Central memory CD4-positive, alpha-beta T cell (primary cell): ENCODE measurements around the gene CD55.

Experiments used
- DNase-seq: peaks from one replicate; pipeline ENCODE4 v3.0.0; 2022

Gene CD55

DNA sequence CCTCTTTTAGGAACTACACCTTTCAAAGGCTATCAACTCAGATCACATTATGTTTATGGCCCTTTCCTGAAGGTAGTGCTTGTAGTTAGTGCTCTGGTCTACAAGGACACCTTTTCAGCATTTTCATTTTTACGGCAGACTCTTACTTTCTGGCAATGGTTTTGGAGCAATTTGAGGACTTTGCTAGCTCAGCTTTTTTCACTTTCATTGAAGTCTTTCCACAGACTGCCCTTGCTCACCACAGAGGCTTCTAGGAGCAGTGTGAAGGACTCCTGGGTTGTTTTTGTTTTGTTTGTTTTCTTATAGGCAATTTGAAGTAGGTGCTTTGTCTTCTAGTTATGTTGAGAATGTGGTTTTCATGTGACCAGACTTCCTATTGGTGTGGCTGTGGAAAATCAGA, 43.1 kb downstream of the CD55 start:
- DNase-seq, result no peak

DNA sequence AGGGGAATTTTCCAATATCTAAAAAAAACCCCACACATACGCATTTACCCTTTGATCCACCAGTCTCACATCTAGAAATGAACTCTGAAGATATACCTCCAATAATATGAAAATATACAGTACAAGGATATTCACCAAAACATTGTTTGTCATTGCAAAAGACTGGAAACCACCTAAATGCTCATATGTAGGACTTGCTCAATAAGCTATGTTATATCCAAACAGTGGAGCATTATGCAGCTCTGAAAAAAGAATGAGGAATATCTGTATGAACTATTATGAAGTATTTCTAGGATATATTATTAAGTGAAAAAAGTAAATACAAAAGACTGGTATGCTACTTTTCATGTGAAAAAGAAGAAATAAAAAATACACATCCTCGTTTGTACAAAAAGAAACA, 43.6 kb downstream of the CD55 start:
- no peak for DNase-seq

DNA sequence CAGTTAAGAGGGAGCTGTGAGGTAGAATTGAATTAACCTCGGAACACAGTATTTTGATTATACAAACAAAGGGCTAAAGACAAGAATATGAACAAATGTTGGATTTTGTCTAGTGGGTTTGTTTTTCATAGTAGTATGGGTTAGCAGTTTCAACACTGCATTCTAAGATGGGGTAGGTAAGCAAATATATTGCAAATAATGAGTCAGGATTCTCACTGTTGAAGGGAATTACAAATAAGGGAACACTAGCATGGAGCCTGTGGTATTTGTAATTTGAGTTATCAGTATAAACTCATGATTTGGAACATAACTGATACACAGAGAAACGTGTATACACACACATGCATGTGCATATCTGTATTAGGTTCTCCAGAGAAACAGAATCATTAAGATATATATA, 44.5 kb downstream of the CD55 start:
- DNase-seq, result no peak

DNA sequence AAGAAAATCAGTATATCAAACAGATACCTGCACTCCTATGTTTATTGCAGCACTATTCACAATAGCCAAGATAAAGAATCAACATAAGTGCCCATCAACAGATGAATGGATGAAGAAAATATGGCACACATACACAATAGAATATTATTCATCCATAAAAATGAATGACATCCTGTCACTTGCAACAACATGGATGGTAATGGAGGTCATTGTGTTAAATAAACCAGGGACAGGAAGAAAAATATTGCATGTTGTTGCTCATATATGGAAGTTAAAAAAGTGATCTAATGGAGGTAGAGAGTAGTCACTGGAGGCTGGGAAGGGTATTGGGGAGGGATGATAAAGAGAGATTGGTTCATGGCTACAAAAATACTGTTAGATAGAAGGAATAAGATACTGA, 67.2 kb downstream of the CD55 start:
- no peak for DNase-seq

DNA sequence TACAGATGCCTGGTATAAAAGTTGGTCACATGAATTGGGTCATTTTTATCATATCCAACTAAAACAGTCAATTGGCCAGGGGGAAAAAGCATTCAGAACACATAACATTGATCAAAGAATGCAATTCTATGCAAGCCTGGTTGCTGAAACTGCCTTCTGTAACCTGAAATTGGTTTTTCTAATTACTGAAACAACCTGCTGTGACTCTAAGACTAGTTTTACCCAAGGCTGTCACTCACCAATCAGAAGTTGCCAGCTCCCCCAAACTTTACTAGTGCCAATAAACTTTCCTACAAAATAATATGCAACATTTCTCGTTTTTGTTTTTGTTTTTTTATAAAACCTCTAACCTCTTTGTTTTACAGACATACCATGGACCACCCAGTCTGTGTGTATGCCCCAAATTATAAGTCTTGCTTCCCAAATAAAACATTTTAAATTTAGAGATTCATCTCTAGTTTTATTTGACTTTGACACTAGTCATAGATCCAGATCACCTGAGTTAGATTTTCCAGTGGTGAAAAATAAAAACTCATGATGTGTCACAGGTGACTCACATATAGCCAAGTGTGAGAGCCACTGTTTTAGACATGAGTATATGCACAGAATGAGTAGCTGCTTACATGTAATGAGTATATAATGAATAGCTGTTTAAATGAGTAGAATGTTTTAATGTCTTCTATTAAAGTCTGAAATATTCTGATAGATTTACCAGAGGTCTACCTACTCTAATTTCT, 68.4 kb downstream of the CD55 start:
- DNase-seq, result no peak

DNA sequence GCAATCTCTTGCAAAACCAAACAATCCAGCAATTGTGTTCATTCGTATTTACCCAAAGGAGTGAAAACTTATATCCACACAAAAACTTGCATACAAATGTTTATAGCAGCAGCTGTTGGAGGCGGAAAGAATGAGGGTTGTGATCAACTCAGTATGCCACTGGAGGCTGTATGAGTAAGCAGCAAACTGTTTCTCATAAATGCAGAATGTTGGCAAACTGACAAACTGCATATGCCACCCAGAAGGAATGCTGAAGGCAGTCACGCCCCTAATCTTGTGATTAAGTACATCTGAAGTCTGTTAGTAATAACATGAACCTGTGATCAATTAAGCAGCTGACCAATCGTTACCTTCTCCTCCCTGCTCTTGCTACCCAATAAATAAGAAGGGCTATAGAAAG, 72.1 kb downstream of the CD55 start:
- no peak for DNase-seq

DNA sequence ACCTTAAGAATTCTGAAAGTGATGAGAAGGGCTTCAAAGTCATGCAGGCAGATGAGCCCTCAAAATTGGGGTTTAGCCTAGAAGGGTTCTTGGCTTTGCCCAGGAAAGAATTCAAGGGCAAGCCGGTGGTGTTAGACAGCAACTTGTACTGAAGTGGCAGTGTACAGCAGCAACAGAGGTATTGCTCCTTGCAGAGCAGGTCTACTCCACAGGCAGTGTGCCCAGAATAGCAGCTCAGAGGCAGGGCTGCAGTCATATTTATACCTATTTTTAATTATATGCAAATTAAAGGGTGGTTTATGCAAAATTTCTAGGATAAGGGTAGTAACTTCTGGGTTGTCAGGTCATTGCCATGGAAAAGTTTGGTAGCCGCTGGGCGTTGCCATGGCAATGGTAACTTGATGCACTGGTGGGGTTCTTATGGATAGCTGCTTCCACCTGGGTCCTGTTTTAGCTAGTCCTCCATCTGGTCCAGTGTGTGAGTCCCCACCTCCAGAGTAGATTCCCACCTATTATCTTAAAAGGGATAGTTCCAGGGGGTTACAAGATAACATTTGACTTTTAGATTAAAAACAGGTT, 74.8 kb downstream of the CD55 start:
- no peak for DNase-seq

DNA sequence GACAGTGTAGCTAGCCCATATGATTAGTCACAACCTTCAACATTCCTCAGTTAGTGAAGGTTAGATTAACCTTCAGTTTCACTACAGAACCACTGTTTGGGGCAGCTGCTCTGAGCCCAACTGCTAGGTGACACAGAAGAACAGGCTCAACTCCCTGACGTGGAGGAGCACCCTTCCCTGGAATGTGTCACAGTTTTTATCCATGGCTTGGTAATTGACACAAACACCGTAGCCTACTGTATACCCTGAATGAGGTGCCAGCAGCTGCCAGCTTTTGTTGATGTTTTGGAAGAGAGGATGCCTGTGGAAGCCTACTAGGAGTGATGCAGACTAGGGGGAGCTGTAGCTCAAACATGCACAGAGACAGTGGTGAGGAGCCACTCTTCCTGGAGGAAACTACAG, 76.0 kb downstream of the CD55 start:
- no peak for DNase-seq

DNA sequence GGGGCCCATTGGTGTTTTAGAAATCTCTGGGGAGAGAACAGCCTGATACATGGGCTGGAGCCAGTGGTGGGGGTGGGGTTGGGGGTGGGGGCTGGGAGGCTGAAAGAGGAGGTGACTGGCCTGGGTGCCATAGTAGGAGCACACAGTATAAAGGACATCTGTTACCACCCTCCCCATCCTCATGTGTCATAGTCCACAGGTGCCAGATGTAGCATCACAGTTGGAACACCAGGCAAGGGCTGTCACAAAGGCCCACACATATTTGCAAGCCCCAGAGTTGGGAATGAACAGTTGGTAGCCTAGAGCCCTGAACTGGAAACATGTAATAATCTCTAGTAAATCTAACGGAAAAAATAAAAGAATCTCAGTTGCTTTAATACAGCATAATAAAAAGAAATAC, 77.5 kb downstream of the CD55 start:
- no peak for DNase-seq

DNA sequence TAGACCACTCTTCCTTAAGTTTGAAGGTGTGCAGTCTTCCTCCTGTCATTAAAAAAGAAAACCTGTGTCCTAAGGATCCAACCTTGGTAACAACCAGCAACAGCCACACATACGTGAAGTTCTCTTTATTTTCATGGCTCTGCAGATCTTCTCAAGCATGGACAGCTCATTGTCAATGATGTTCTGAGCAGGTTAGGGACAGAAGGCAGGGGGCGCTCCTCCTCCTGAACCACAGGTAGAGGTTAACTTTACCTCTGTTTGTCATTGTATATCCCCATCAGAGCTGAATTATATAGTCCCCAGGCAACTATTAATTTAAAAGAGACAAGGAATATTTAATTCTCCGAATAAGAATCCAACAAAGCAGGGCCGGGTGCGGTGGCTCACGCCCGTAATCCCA, 80.1 kb downstream of the CD55 start:
- DNase-seq, result no peak

DNA sequence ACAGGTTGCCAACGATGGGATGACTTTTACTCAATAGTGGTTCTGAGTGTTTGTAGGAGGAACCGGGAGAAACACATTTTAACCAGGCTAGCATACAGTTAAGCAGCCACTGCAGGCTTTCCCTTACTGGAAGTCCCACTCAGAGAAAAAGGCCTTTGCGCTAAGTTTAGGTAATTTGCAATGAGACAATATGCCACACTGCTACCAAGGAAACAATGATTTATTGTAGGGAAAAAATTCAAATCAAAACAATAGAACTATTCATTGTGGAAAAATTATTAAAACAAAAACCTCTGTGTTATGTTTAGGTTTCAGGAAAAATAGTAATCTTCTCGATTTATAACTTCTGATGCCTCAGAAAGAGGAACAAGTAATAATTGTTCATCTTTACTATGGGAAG, 81.3 kb downstream of the CD55 start:
- DNase-seq, result no peak

DNA sequence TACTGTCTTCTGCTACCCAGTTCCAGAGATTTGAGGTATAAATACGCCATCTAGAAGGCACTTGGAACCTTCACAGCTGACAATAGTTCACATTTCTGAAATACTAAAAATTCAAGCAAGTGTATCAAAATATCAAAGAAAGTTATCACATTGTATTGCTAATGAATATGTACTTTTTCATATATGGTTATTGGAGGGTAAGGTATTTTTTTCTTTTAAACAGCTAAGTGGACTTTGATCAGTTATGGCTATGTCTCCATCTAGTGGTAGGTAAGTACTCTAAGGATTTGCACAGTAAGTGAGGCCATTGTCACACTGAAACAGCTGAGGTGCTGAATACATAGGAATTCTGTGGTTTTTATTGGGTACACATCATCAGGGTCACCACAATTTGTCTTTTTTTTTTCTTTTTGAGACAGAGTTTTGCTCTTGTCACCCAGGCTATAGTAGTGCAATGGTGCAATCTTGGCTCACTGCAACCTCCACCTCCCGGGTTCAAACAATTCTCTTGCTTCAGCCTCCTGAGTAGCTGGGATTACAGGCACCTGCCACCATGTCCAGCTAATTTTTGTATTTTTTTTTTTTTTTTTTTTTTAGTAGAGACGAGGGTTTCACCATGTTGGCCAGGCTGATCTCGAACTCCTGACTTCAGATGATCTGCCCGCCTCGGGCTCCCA, 83.5 kb downstream of the CD55 start:
- DNase-seq, result peak; percentile 49

DNA sequence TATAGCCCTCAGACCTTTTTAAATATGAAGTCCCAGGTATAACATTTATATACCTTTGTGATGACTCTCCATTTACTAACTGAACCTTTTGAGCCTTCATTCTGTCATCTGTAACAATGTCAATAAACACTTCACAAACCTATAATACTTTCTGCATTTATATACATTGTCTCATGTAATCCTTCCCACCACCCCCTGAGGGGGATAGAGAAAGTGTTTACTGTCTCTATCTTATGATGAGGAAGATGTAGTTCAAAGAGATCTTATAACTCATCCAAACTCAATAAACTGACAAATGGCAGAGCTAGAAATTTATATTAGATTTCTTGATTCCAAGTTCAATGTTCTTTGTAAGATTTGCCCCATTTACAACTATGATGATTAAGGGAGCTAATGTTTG, 84.3 kb downstream of the CD55 start:
- no peak for DNase-seq

DNA sequence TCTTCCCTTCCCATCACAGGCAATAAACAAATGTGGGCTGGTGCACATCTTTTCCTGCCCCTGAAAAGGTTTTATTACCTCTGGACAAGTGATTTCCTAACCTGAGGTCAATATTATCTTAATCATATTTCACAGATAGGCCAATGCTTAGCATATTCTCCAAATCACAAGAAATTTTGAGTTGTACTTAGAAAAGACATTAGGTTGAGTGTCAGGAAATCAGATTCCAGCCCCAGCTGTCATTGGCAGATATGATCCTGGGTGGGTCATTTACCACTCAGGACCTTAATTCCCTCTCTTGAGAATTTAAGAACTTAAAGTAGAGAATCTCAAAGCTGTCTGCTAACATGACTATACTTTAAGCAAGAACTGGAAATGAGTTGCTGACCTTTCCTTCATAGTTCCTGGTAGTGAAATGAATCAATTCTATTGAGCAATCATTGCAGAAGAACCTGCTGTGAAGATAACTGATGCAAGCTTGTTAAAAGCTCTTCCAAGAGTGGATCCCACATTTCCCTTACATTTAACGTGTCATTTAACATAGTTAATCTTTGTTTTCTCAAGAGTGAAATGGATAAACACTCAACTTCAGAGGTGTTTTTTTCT, 86.3 kb downstream of the CD55 start:
- no peak for DNase-seq
